Fibroblast of skin of right biceps (primary cell): ENCODE data around the gene SPOCK1.

Experiments
- DNase-seq: peaks from one replicate; pipeline ENCODE4 v3.0.0-alpha.2; 2013

The SPOCK1 gene

GRCh38 chr5:137096149-137097103 lies 402.7 kb downstream of the SPOCK1 start:
- DNase-seq: peak; percentile 51

DNA sequence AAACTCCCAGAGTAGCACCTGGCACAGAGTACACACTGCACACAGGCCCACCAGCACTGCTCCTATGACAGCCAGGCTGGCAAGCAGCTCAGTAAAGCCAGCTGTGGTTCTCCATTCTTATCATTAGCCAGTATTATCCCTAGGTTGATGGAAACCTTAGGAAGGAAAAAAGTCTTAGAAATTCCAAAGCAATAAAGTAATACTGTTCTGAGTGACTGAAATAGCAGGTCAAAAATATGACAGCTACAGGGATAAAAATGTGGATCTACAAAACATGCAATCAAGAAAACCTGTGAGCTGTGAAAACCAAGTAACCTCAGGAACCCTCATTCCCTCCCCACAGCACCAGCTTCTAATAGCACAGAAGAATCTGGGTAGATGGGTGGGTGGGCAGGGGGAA lies 403.5 kb downstream of the SPOCK1 start:
- DNase-seq: peak; percentile 25

GRCh38 chr5:137092831-137093230 lies 406.3 kb downstream of the SPOCK1 start:
- DNase-seq: no peak

- no peak for DNase-seq
Observed at GRCh38 chr5:137091472-137091871, 407.7 kb downstream of the SPOCK1 start.

DNA sequence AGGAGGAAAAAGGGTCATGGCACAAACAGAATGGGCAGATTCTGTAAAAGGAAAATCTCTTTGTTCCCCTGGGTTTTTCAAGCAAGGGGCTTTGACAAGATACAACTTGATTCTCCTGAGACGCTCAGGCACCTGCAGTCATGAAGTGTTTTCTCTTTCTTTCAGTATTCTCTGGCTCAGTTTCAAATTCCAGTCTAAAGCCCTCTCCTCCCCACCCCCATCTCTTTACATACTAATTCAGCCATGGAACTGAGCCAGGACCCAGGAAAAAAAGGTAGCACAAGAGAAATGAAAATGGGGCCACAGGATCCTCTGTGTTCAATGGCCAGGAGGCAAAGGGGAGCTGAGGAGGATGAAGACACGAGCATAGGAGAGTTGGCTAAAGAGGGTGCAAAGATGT lies 408.4 kb downstream of the SPOCK1 start:
- DNase-seq: no peak

DNA sequence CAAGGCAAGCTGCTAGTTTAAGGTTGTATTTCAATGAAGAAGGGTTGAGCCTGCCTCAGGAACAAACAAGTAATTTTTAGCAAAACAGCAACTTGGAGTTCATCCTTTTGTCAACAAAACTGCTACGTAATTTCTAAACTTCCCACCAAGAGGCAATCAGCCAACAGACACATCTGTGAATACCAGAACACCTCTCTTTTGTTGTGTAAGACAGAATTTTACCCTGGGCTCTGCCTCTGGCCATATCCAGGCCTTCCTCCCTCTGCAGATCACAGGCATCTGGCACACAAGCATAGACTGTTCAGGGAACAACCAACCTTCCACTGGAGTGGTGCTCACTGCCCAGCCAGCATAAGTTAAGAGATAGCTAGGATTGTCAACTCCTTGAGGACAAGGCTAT lies 409.0 kb downstream of the SPOCK1 start:
- no peak for DNase-seq

DNA sequence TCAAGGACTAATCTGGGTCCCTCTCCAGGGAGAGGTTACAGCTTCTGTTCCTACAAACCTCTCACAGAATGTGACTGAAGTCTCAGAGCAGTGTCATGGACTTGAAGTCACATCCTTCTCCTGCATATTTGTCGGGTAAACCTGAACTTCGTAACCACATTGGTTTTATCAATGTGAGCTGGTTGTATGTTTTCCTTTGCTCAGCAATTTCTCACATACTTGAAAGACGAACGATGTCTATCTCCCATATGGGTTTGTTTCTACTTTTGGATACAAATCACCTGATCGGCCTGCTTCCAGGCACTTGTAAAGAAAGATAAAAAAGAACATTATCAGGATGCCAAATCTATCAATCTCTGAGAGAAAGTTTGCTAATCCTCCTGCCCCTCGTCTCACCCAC lies 411.0 kb downstream of the SPOCK1 start:
- no peak for DNase-seq

- DNase-seq: no peak
Observed at GRCh38 chr5:137086342-137086741, 412.8 kb downstream of the SPOCK1 start.

DNA sequence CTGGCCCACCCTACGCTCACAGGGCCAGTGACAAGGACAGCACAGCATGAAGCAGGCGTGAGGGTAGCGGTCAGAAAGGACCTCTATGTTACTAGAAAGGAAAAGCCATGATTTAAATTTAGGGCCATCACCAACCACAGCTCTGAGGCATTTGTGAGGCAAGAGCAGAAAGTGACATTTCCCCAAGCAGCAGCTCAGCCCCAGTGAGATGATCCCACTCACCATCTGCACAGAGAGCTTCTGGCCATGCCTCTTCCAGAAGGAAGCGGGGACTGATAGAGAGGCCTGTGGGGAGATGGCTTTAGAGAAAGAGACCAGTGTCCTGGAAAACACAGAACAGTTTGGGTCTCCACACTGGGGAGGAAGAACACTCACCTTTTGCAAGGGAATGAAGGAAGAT lies 413.9 kb downstream of the SPOCK1 start:
- DNase-seq: no peak

DNA sequence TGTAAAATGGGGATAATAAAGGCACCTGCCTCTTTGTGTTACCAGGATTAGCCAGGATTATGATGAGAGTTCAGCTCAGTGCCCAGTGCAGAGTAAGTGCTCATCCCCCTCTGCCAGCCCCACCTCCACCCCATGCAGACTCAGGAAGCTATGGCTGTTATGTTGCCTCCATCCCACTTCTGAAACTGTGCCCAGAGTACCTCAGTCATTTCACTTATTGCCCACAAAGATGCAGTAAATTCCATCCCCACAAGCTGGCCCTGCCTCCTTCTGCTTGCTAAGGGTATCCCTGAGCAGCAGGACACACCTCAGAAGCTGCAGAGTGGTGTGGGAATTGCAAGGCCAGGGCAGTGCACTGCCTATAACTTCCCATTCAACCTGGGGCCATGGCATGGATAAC lies 415.1 kb downstream of the SPOCK1 start:
- DNase-seq: no peak

- DNase-seq: no peak
Observed at GRCh38 chr5:137082951-137083350, 416.2 kb downstream of the SPOCK1 start.

DNA sequence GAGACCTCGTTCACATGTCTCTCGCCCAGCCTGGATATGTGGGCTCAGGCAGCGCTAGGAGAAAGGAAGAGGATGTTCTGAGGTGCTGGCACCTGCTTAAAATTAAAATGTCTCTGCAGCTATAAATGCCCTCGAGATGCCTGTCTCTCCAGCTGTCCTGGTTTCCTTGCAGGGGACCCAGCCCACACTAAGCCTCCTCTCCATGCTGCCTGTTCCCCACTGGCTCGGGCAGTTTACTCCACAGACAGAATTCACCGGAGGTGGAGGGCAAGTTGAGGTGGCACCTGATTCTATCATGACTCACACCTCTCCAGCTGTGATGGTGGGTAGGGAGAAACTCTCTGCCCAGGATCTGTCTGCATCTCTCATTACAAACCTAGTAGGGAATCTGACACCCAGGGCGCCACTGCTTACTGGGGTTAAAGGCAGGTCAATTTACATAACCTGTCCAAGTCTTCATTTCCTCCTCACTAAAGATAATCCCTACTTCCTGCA lies 420.9 kb downstream of the SPOCK1 start:
- no peak for DNase-seq

GRCh38 chr5:137075163-137075970 lies 423.8 kb downstream of the SPOCK1 start:
- DNase-seq: peak; percentile 48

- DNase-seq: peak; percentile 46
Observed at GRCh38 chr5:137073189-137073588, 425.9 kb downstream of the SPOCK1 start.

DNA sequence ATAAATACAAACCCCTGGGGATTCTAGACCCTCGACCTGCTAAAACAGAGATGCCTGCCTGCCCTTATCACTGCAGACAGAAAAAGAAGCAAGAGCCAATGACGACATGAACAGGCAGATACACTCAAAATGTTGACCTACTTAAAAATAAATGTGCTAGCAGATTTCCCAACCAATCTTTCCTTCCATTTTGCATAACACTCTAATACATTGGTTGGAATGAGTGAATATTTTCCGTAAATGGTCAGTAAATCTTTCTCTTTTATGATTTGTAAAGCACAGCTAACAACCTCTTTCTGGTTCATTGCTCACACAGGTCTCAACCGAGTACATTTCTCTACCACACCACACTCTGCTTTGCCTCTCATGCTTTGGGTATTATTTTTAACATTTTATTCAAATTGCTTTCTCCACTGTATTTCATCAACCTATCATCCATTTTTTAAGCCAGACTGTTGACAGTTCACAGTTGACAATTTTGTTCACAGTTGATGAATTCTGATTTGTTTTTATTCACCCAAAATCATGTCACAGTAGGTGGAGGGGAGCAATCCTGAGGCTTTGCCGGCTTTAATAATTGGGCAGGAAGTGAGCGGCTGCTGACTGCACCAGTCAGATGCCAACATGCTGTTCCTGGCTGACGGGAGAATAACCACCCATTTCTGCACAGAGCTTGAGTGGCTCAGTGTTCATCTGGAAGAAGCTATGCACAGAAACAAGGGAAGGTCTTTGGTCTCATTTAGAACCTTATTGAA lies 426.6 kb downstream of the SPOCK1 start:
- DNase-seq: peak; percentile 28

- DNase-seq: no peak
Observed at GRCh38 chr5:137071931-137072330, 427.2 kb downstream of the SPOCK1 start.

- no peak for DNase-seq
Observed at GRCh38 chr5:137071526-137071925, 427.6 kb downstream of the SPOCK1 start.

DNA sequence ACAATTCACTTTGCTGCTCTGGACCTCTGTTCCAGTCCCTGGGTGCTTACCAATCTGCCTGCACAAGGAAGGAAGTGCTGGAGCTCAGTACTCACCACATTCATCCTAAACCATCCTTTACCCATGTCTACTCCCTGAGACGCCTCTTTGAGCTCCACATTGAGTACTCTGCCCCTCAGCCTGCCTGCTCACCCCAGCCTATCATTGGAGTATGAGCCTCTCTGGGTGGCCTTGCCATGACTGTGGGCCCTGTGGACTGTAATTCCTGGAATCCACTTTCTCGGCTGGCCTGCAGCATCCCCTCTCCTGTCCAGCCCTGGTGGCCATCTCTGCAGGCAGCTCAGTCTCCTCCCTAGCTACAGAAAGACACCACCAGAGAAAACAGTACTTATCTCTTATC lies 428.6 kb downstream of the SPOCK1 start:
- no peak for DNase-seq

GRCh38 chr5:137069358-137069757 lies 429.8 kb downstream of the SPOCK1 start:
- no peak for DNase-seq

- no peak for DNase-seq
Observed at GRCh38 chr5:137061382-137061781, 437.7 kb downstream of the SPOCK1 start.

GRCh38 chr5:137058089-137058488 lies 441.0 kb downstream of the SPOCK1 start:
- no peak for DNase-seq

DNA sequence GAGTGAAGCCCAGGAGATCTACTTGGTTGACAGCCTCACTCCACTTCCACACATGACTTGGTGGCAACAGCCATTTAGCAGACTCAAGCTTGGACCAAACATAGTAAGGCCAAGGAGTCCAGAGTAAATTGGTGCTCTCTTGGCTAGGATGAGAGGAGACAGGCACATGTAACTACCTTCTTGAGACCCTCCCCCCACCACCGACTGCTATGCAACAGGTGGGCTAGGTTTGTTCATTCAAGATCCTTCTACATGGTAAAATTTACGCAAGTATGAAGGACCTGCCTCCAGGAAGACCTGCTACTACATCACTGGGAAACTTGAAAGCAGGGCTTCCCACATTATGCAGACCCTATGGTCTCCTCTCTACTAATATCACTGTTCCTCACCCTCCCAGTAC lies 442.4 kb downstream of the SPOCK1 start:
- no peak for DNase-seq

- no peak for DNase-seq
Observed at GRCh38 chr5:137055271-137055872, 443.8 kb downstream of the SPOCK1 start.
